K562 (cell line): ENCODE measurements around the gene PLCG2. TPM values are rescaled to one million over a fixed set of nuclear protein-coding genes. Genes with fewer than 3 reads are reported as not detected.

Source experiments
- ATAC-seq: fragments of 200-7000 bp; cut with Tn5 transposase; 3 replicates; pipeline ENCODE4 v1.9.1; 2020; ENCODE audit warnings: moderate library complexity
- BruUV-seq: library from RNA; stranded (reverse); fragments of 400-500 nt; replicated peaks from 2 replicates; lab custom pipeline; 2021; lab: Mats Ljungman, UMichigan
- CTCF ChIA-PET: fragments of 300-600 bp; formaldehyde crosslinking; extraction: SDS; loops from one replicate; lab custom pipeline; 2021; ENCODE audit warnings: low intra/inter-chr PET ratio; lab: Yijun Ruan, JAX
- POLR2A ChIA-PET: fragments of 300-600, 350-650 bp; sonication (Branson Sonifier 250); formaldehyde crosslinking; extraction: SDS; loops from one replicate; lab custom pipeline; 2021; ENCODE audit warnings: antibody characterized with exemption, inconsistent platforms; lab: Yijun Ruan, JAX
- DNase-seq, 4 experiments: peaks; one replicate each; pipeline versions ENCODE4 v3.0.0 to v3.0.0-alpha.2; 2011 to 2018; ENCODE audit warnings: low spot score in 3 of 4, mixed read lengths in 3 of 4; ENCODE audit errors: extremely low read depth in 1 of 4
- FAIRE-seq: peaks from 2 replicates; lab custom pipeline; 2011; peaks lifted over from hg19 to GRCh38; lab: Jason Lieb, UNC
- H2AFZ ChIP-seq: 2 replicates; pipeline ENCODE4 v1.6.0; 2011; ENCODE audit warnings: low read depth, low read length, control low read depth, inconsistent platforms
- H3K27ac ChIP-seq: fragments of 200-600 bp; 3 replicates; pipeline ENCODE4 v1.8.0; 2011; ENCODE audit warnings: low read depth, mild to moderate bottlenecking, control low read depth, inconsistent platforms, low read length, moderate library complexity, mixed read lengths; ENCODE audit errors: extremely low read depth
- H3K27me3 ChIP-seq, 2 experiments: fragments of 300-600 bp in 1 of 2; 2 replicates in 1 of 2; 3 replicates in 1 of 2; pipeline versions ENCODE4 v1.6.0 to v1.8.0; 2011; ENCODE audit warnings: inconsistent platforms in 2 of 2, low read length in 2 of 2, mild to moderate bottlenecking in 1 of 2, mixed read lengths in 1 of 2, moderate library complexity in 1 of 2; ENCODE audit not compliant: control insufficient read depth in 2 of 2, insufficient read depth in 2 of 2
- H3K36me3 ChIP-seq: fragments of 300-600 bp; 3 replicates; pipeline ENCODE4 v1.8.0; 2011; ENCODE audit warnings: mild to moderate bottlenecking, low read length, inconsistent platforms; ENCODE audit not compliant: control insufficient read depth, insufficient read depth
- H3K4me1 ChIP-seq, 2 experiments: fragments of 200-600 bp in 1 of 2; replicated peaks in 1 of 2; 2 replicates in 1 of 2; 3 replicates in 1 of 2; pipeline versions ENCODE4 v1.5.1 to v1.8.0; 2011; ENCODE audit warnings: inconsistent platforms in 2 of 2, low read length in 2 of 2, mild to moderate bottlenecking in 1 of 2, mixed read lengths in 1 of 2, moderate library complexity in 1 of 2; ENCODE audit not compliant: control insufficient read depth in 2 of 2, insufficient read depth in 2 of 2
- H3K4me2 ChIP-seq: 2 replicates; pipeline ENCODE4 v1.6.1; 2011; ENCODE audit warnings: low read length, control low read depth, inconsistent platforms, mixed read lengths; ENCODE audit not compliant: insufficient read depth
- H3K4me3 ChIP-seq: fragments of 200-600 bp; sonication (generic), shearing (Covaris generic); 2 replicates; pipeline ENCODE4 v1.5.1; 2016; ENCODE audit warnings: control low read depth, inconsistent platforms
- H3K79me2 ChIP-seq: fragments of 200-600 bp; 3 replicates; pipeline ENCODE4 v1.8.0; 2011; ENCODE audit warnings: low read length, inconsistent platforms; ENCODE audit not compliant: control insufficient read depth, insufficient read depth
- H3K9ac ChIP-seq, 2 experiments: 2 replicates each; pipeline versions ENCODE4 v1.6.0 to v1.6.1; 2011; ENCODE audit warnings: low read depth in 2 of 2, low read length in 2 of 2, control low read depth in 1 of 2, inconsistent platforms in 1 of 2, mild to moderate bottlenecking in 1 of 2, mixed read lengths in 1 of 2; ENCODE audit not compliant: insufficient read depth in 1 of 2
- H3K9me1 ChIP-seq: one replicate; pipeline ENCODE4 v1.6.0; 2011; ENCODE audit warnings: inconsistent platforms, mild to moderate bottlenecking, low read length, moderate library complexity; ENCODE audit not compliant: control insufficient read depth, insufficient read depth
- H3K9me3 ChIP-seq: replicated peaks from 2 replicates; pipeline ENCODE4 v1.5.1; 2011; ENCODE audit warnings: low read depth, low read length, inconsistent platforms; ENCODE audit not compliant: control insufficient read depth, insufficient read depth
- H4K20me1 ChIP-seq: replicated peaks from 2 replicates; pipeline ENCODE4 v1.6.1; 2011; ENCODE audit warnings: low read length, inconsistent platforms, mixed read lengths; ENCODE audit not compliant: control insufficient read depth, insufficient read depth
- CREBBP ChIP-seq: IDR thresholded peaks from one replicate; pipeline ENCODE4 v1.6.1; 2012; ENCODE audit warnings: low read depth, mild to moderate bottlenecking, control low read depth, inconsistent platforms, low read length
- CXXC5 ChIP-seq: fragments of 250-450 bp; sonication (Bioruptor Pico); IDR thresholded peaks from 2 replicates; pipeline ENCODE4 v1.8.0; 2022; ENCODE audit warnings: inconsistent platforms, mild to moderate bottlenecking, moderate library complexity
- KDM5B ChIP-seq: fragments of 200-600 bp; sonication (generic); IDR thresholded peaks from 2 replicates; pipeline ENCODE4 v1.6.1; 2012; ENCODE audit warnings: low read depth, mild to moderate bottlenecking, moderate library complexity, low read length, control low read depth, inconsistent platforms; ENCODE audit not compliant: insufficient replicate concordance
- MCM3 ChIP-seq: fragments of 450-650 bp; IDR thresholded peaks from 2 replicates; pipeline ENCODE4 v1.6.1; 2016
- MCM7 ChIP-seq, 2 experiments: fragments of 450-650 bp; IDR thresholded peaks; 2 replicates each; pipeline ENCODE4 v1.6.1; 2016 to 2018
- NBN ChIP-seq: fragments of 450-650 bp; IDR thresholded peaks from 2 replicates; pipeline ENCODE4 v1.6.1; 2016; ENCODE audit warnings: low read depth, mild to moderate bottlenecking
- NCOA1 ChIP-seq: fragments of 450-650 bp; IDR thresholded peaks from 2 replicates; pipeline ENCODE4 v1.6.1; 2016; ENCODE audit warnings: low read depth
- NCOA6 ChIP-seq: fragments of 450-650 bp; IDR thresholded peaks from 2 replicates; pipeline ENCODE4 v1.6.1; 2017; ENCODE audit warnings: mild to moderate bottlenecking
- NFATC3 ChIP-seq: fragments of 450-650 bp; IDR thresholded peaks from 2 replicates; pipeline ENCODE4 v1.6.1; 2017; ENCODE audit warnings: mild to moderate bottlenecking
- PCBP1 ChIP-seq: fragments of 200-400 bp; formaldehyde crosslinking; IDR thresholded peaks from 2 replicates; pipeline ENCODE4 v1.6.1; 2018; ENCODE audit warnings: mild to moderate bottlenecking, low read depth, low read length; ENCODE audit not compliant: poor library complexity, severe bottlenecking
- SIX5 ChIP-seq, 2 experiments: IDR thresholded peaks; 2 replicates each; pipeline ENCODE4 v1.6.1; 2011; ENCODE audit warnings: low read length in 2 of 2, borderline replicate concordance in 1 of 2, low read depth in 1 of 2, mild to moderate bottlenecking in 1 of 2, moderate library complexity in 1 of 2; ENCODE audit not compliant: insufficient read depth in 1 of 2
- TEAD2 ChIP-seq: fragments of 450-650 bp; IDR thresholded peaks from 2 replicates; pipeline ENCODE4 v1.6.1; 2016; ENCODE audit warnings: missing genetic modification characterization, control low read depth, missing compliant biosample characterization
- WGBS: fragments of 100-300 bp; shearing (Covaris generic); methylation state at CpG from one replicate; pipeline ENCODE4 v1.1.6; 2016; ENCODE audit warnings: low coverage, mixed read lengths; ENCODE audit not compliant: insufficient coverage; ENCODE audit errors: missing lambda C conversion rate; 5-methylcytosine and 5-hydroxymethylcytosine counted together
- in situ Hi-C: fragments of 300-500 bp; cut with MboI; formaldehyde crosslinking; loops from 4 replicates; pipeline ENCODE4 v1.15.0; 2018; ENCODE audit warnings: inconsistent platforms, mixed read lengths
- intact Hi-C: fragments of 100-400 bp; cut with micrococcal nuclease; formaldehyde crosslinking; loops from 2 replicates; pipeline ENCODE4 v1.14.2; 2022
- polyA plus RNA-seq, 8 experiments: library from polyadenylated mRNA; depleted of rRNA in 4 of 8; stranded (reverse) in 5 of 8; unstranded in 3 of 8; fragments of >200 nt; fragmentation: Nextera tagmentation in 2 of 8; fragmentation: Illumina TruSeq in 1 of 8; extraction: Ambion mirVana in 2 of 8; extraction: Trizol in 1 of 8; gene quantifications; 2 replicates each; pipeline versions ENCODE4 v1.2.1 to v1.2.3, GENCODE V29; 2011 to 2014; ENCODE audit warnings: inconsistent platforms in 1 of 8, missing spikeins in 1 of 8
- total RNA-seq, 7 experiments: library from RNA; depleted of rRNA in 6 of 7; stranded (reverse); fragments of >200 nt in 6 of 7; fragmentation: Illumina TruSeq in 2 of 7; extraction: Trizol in 2 of 7; gene quantifications; 2 replicates each; pipeline versions ENCODE4 v1.2.1 to v1.2.3, GENCODE V29; 2011 to 2021; ENCODE audit warnings: low replicate concordance in 1 of 7
- TF ChIP-seq, protein P1 (sequence below): fragments of 200-800 bp; sonication (Bioruptor generic); IDR thresholded peaks from 2 replicates; pipeline ENCODE4 v1.6.1; 2016; ENCODE audit warnings: missing genetic modification characterization, missing compliant biosample characterization
- TF ChIP-seq, protein P2 (sequence below): sonication (generic); formaldehyde crosslinking; IDR thresholded peaks from 2 replicates; pipeline ENCODE4 v1.8.1; 2022; ENCODE audit warnings: missing genetic modification reagents
- TF ChIP-seq, protein P3 (sequence below): fragments of 250-450 bp; sonication (Bioruptor Pico); IDR thresholded peaks from 2 replicates; pipeline ENCODE4 v1.9.0; 2021; ENCODE audit warnings: mild to moderate bottlenecking, inconsistent platforms

PLCG2 gene
- total and polyA plus RNA-seq, 9 of the 15 experiments (the other 6 are each of a cell fraction or from before 2014, with no cell fraction given), result 0.94 to 7.1 (median 3.1) TPM

DNA sequence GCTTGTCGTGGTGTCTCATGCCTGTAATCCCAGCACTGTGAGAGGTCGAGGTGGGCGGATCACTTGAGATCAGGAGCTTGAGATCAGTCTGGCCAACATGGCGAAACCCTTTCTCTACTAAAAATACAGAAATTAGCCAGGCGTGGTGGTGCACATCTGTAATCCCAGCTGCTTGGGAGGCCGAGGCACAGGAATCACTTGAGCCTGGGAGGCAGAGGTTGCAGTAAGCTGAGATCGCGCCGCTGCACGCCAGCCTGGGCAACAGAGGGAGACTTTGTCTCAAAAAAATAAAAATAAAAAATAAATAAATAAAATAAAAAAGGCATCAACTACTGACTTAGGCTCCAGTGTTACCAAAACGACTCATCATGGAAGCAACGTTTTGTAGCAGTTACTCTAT is 115.5 kb downstream of the PLCG2 start:
- Histone ChIP-seq H3K9me1 (no peaks in the 10 kb centered on the region), H3K4me2 (no peak overlapping the region), H3K4me3 (no peak overlapping the region), H3K4me1 (peaks cover 6 to 11% of the 10 kb centered on the region in 2 experiments), H2AFZ (no peak overlapping the region), H3K79me2 (no peaks in the 10 kb centered on the region), H3K27me3 (peaks cover 6 to 43% of the 10 kb centered on the region in 2 experiments; a peak in 4 of 5 replicates), H3K9ac (no peak overlapping the region), H3K9me3 (no peaks in the 10 kb centered on the region), H3K36me3 (no peaks in the 10 kb centered on the region), H3K27ac (no peak overlapping the region), H4K20me1 (0 out of 2 replicates have a peak, but pooled peaks cover 8% of the 10 kb centered on the region)
- DNase-seq (no peak), FAIRE-seq (no peak), ATAC-seq (no peak)
- ChIA-PET POLR2A (interaction anchor here (0.6 to 0.7 kb wide), 2 partner anchors 102 to 1144 kb away, joined by 3 read pairs; no protein-coding TSS in a partner anchor), CTCF (no interaction called here)
- in situ Hi-C loops, result no loop called here
- intact Hi-C loops, result loop anchor here (5.0 kb wide), 1 partner anchor 38 kb away; no protein-coding TSS in a partner anchor
- BruUV-seq, result no TSS peak
- WGBS, result 23% methylated on average over 12 of the region's 12 CpGs
- TF ChIP-seq SIX5 (IDR thresholded peaks at IDR 0.05; ENCODE audit: borderline replicate concordance in 1 of 2, insufficient read depth in 1 of 2, low read depth in 1 of 2, low read length in 2 of 2) (no peak), NCOA6 (no peak), CREBBP (no peak), MCM7 (IDR thresholded peaks at IDR 0.05) (no peak), KDM5B (no peak), PCBP1 (no peak), NCOA1 (no peak), NBN (no peak), CXXC5 (no peak), NFATC3 (no peak), TEAD2 (tag) (no peak), MCM3 (no peak)
- TF ChIP-seq, protein P1, sequence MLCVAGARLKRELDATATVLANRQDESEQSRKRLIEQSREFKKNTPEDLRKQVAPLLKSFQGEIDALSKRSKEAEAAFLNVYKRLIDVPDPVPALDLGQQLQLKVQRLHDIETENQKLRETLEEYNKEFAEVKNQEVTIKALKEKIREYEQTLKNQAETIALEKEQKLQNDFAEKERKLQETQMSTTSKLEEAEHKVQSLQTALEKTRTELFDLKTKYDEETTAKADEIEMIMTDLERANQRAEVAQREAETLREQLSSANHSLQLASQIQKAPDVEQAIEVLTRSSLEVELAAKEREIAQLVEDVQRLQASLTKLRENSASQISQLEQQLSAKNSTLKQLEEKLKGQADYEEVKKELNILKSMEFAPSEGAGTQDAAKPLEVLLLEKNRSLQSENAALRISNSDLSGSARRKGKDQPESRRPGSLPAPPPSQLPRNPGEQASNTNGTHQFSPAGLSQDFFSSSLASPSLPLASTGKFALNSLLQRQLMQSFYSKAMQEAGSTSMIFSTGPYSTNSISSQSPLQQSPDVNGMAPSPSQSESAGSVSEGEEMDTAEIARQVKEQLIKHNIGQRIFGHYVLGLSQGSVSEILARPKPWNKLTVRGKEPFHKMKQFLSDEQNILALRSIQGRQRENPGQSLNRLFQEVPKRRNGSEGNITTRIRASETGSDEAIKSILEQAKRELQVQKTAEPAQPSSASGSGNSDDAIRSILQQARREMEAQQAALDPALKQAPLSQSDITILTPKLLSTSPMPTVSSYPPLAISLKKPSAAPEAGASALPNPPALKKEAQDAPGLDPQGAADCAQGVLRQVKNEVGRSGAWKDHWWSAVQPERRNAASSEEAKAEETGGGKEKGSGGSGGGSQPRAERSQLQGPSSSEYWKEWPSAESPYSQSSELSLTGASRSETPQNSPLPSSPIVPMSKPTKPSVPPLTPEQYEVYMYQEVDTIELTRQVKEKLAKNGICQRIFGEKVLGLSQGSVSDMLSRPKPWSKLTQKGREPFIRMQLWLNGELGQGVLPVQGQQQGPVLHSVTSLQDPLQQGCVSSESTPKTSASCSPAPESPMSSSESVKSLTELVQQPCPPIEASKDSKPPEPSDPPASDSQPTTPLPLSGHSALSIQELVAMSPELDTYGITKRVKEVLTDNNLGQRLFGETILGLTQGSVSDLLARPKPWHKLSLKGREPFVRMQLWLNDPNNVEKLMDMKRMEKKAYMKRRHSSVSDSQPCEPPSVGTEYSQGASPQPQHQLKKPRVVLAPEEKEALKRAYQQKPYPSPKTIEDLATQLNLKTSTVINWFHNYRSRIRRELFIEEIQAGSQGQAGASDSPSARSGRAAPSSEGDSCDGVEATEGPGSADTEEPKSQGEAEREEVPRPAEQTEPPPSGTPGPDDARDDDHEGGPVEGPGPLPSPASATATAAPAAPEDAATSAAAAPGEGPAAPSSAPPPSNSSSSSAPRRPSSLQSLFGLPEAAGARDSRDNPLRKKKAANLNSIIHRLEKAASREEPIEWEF (CRISPR knock-in tag), result no peak
- TF ChIP-seq, protein P2, sequence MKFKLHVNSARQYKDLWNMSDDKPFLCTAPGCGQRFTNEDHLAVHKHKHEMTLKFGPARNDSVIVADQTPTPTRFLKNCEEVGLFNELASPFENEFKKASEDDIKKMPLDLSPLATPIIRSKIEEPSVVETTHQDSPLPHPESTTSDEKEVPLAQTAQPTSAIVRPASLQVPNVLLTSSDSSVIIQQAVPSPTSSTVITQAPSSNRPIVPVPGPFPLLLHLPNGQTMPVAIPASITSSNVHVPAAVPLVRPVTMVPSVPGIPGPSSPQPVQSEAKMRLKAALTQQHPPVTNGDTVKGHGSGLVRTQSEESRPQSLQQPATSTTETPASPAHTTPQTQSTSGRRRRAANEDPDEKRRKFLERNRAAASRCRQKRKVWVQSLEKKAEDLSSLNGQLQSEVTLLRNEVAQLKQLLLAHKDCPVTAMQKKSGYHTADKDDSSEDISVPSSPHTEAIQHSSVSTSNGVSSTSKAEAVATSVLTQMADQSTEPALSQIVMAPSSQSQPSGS (CRISPR knock-in tag), result no peak
- TF ChIP-seq, protein P3, sequence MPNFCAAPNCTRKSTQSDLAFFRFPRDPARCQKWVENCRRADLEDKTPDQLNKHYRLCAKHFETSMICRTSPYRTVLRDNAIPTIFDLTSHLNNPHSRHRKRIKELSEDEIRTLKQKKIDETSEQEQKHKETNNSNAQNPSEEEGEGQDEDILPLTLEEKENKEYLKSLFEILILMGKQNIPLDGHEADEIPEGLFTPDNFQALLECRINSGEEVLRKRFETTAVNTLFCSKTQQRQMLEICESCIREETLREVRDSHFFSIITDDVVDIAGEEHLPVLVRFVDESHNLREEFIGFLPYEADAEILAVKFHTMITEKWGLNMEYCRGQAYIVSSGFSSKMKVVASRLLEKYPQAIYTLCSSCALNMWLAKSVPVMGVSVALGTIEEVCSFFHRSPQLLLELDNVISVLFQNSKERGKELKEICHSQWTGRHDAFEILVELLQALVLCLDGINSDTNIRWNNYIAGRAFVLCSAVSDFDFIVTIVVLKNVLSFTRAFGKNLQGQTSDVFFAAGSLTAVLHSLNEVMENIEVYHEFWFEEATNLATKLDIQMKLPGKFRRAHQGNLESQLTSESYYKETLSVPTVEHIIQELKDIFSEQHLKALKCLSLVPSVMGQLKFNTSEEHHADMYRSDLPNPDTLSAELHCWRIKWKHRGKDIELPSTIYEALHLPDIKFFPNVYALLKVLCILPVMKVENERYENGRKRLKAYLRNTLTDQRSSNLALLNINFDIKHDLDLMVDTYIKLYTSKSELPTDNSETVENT, result no peak
